Ascending aorta (tissue), 2 donors: ENCODE measurements around the gene RWDD2A. TPM values are rescaled to one million over a fixed set of nuclear protein-coding genes. Genes with fewer than 3 reads are reported as not detected.

ENCODE experiments used
- DNase-seq, 2 donors: peaks; one replicate each; pipeline ENCODE4 v3.0.0-alpha.2; 2019; ENCODE audit warnings: low spot score in 2 of 2
- H3K27ac ChIP-seq, 2 donors: fragments of 200-600 bp; sonication (generic); one replicate each; pipeline ENCODE4 v1.5.1; 2016 to 2017; ENCODE audit warnings: mild to moderate bottlenecking in 1 of 2
- H3K27me3 ChIP-seq: fragments of 200-600 bp; sonication (generic); one replicate; pipeline ENCODE4 v1.5.1; 2017
- H3K36me3 ChIP-seq, 2 donors: fragments of 200-600 bp; sonication (generic); one replicate each; pipeline ENCODE4 v1.5.1; 2016
- H3K4me1 ChIP-seq, 2 donors: fragments of 200-600 bp; sonication (generic); one replicate each; pipeline ENCODE4 v1.5.1; 2016 to 2017; ENCODE audit warnings: mild to moderate bottlenecking in 1 of 2
- H3K4me3 ChIP-seq, 2 donors: fragments of 200-600 bp; sonication (generic); one replicate each; pipeline ENCODE4 v1.5.1; 2016 to 2017; ENCODE audit warnings: mild to moderate bottlenecking in 1 of 2
- H3K9me3 ChIP-seq, 2 donors: fragments of 200-600 bp; sonication (generic); one replicate each; pipeline ENCODE4 v1.5.1; 2016
- intact Hi-C: fragments of 100-400 bp; cut with DNase I; formaldehyde crosslinking; loops from one replicate; pipeline ENCODE4 v1.15.1; 2023
- total RNA-seq: library from RNA; depleted of rRNA; stranded (reverse); fragments of >200 nt; gene quantifications from one replicate; pipeline ENCODE4 v1.1.0, GENCODE V29; 2016
- TF ChIP-seq, protein P1 (sequence below), 3 experiments: fragments of 200-600 bp in 2 of 3; fragments of 450-650 bp in 1 of 3; sonication (generic) in 2 of 3; IDR thresholded peaks; one replicate each; pipeline ENCODE4 v1.5.1; 2016 to 2019; ENCODE audit warnings: antibody characterized with exemption in 3 of 3, mild to moderate bottlenecking in 1 of 3, moderate library complexity in 1 of 3

Gene RWDD2A
- total RNA-seq, 1 donor from 2014 or later, result 3.5 TPM

DNA sequence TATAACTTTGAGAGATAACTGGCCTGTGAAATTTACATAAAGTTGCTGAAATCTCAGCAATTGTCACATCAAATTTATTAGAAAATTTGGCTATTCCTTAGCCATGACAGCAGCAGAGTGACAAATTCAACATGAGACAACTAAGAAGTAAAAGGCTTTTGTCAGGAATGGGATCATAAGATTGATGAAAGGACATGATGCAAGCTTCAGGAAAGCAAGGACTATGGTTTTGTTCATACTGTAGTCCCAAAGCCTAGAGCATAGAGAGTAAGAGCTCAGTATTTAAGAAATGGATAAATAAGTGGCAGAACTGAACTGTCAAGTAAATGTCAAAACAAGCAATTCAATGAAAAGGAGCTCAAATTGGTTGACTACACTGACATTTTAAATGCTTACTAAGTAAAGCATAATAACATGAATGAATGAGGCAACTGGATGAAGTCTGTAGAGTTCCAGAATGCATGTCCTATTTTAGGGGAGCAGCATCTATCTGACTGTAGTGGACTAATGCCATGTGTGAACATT is 12.7 kb upstream of the RWDD2A start:
- H3K4me3 ChIP-seq, result no peak overlapping the region

DNA sequence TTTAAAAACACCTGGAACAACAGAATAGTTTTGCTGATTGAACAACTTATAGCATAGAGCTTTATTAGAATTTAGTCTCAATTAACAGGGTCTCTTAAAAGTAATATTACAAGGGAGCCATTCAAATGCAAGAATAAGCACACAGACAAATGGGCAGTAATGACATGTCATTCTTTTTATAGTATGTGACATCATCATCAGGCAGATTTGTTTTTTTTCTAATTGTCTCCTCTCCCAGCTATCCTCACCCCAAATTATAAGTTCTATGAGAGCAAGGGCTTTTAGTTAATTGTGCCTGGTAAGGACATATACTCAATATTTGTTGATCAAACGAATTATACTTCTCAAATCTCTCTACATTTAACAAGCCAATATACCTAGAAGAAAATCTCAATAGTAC is 11.0 kb upstream of the RWDD2A start:
- H3K4me3 ChIP-seq, result no peak overlapping the region
- H3K4me1 ChIP-seq, result no peaks in the 10 kb centered on the region
- TF ChIP-seq, protein P1, sequence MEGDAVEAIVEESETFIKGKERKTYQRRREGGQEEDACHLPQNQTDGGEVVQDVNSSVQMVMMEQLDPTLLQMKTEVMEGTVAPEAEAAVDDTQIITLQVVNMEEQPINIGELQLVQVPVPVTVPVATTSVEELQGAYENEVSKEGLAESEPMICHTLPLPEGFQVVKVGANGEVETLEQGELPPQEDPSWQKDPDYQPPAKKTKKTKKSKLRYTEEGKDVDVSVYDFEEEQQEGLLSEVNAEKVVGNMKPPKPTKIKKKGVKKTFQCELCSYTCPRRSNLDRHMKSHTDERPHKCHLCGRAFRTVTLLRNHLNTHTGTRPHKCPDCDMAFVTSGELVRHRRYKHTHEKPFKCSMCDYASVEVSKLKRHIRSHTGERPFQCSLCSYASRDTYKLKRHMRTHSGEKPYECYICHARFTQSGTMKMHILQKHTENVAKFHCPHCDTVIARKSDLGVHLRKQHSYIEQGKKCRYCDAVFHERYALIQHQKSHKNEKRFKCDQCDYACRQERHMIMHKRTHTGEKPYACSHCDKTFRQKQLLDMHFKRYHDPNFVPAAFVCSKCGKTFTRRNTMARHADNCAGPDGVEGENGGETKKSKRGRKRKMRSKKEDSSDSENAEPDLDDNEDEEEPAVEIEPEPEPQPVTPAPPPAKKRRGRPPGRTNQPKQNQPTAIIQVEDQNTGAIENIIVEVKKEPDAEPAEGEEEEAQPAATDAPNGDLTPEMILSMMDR (IDR thresholded peaks at IDR 0.05), result no peak
- intact Hi-C loops, result no loop called here
- peaks cover 31 to 68% of the 10 kb centered on the region in 2 donors for H3K36me3 ChIP-seq
- no peaks in the 10 kb centered on the region for H3K9me3 ChIP-seq
- no peak for DNase-seq
- H3K27me3 ChIP-seq, result no peaks in the 10 kb centered on the region
- no peak overlapping the region for H3K27ac ChIP-seq

More for the DNA sequence above, 12.7 kb upstream of the RWDD2A start:
- H3K4me1 ChIP-seq, result no peaks in the 10 kb centered on the region
- peaks cover 34 to 66% of the 10 kb centered on the region in 2 donors for H3K36me3 ChIP-seq
- no peak overlapping the region for H3K27ac ChIP-seq
- TF ChIP-seq, protein P1 (IDR thresholded peaks at IDR 0.05), result no peak
- intact Hi-C loops, result no loop called here
- DNase-seq, result no peak
- no peaks in the 10 kb centered on the region for H3K9me3 ChIP-seq
- H3K27me3 ChIP-seq, result no peaks in the 10 kb centered on the region

DNA sequence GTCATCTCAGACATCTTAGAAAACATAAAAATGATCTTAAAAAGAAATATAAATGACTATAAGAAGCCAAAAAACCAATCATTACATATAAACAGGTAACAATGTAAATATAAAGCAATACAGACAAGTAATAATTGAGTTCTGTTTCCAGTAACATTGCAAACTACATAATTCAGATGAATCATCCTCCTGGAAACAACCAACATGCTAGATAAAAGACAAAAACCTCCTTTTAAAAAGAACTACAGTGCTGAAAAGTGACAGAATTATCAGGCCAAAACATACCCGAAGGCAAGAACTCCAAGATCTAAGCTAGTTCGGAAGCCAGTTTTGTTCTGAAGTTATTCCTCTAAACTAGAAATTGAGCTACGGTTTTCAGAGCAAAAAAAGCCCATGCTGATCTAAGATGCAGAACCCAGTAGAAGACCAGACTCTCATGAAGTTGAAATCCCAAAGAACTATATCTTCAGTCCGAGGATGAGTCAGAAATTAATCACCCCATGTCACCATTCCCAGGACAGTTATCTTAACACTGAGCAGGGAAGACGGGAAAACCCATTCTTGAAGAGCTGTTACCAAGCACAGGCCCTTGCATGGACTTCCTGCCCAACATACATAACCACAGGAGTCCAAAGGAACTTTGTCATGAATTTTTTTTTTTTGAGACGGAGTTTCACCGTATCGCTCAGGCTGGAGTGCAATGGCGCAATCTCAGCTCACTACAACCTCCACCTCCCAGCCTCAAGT is 9.9 kb upstream of the RWDD2A start:
- Histone ChIP-seq H3K27me3 (no peaks in the 10 kb centered on the region), H3K9me3 (no peaks in the 10 kb centered on the region), H3K27ac (peak overlapping the region; percentile 2 to 38), H3K4me1 (no peaks in the 10 kb centered on the region), H3K36me3 (peaks cover 32 to 58% of the 10 kb centered on the region in 2 donors), H3K4me3 (no peak overlapping the region)
- no peak for DNase-seq
- intact Hi-C loops, result no loop called here
- TF ChIP-seq, protein P1 (IDR thresholded peaks at IDR 0.05), result no peak

DNA sequence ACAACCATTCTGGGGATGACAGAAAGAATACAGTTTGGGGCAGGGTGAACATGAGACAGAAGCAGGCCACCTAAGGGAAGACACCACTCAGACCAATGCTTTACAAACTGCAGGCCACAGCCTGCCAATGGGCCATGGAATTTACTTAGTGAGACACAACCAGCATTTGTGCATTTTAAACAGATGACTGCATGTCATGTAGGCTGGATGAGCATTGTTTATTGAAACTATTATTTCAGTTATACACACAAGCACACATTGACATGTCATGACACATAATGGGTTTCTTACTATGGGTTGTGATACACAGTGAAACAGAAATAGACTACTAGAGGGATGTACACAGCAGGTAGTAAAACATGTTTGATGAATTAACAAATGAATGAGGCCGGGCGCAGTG is 8.1 kb upstream of the RWDD2A start:
- Histone ChIP-seq H3K27me3 (no peaks in the 10 kb centered on the region), H3K9me3 (no peaks in the 10 kb centered on the region), H3K4me1 (no peaks in the 10 kb centered on the region), H3K27ac (no peak overlapping the region), H3K36me3 (peaks cover 30 to 60% of the 10 kb centered on the region in 2 donors), H3K4me3 (no peak overlapping the region)
- no peak for DNase-seq
- TF ChIP-seq, protein P1 (IDR thresholded peaks at IDR 0.05), result no peak
- intact Hi-C loops, result no loop called here

DNA sequence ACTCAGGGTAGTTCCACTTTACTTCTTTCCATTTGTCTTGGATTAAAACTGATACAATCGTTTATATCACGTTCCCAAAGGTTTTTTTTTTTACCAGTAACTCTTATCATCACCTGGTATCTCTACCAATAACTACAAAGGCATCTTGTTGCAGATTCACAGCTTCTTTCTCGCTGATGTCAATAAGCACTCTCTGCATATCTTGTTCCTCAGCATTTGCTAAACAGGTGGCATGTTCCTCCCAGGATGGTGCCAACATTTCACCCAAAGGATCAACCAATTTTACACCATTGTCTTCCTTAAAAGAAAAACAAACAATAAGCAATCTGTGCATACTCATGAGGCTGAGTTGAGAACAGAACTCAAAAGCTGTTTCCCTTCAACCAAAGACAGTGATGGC is 4.7 kb upstream of the RWDD2A start:
- Histone ChIP-seq H3K36me3 (peaks cover 20 to 33% of the 10 kb centered on the region in 2 donors), H3K4me3 (no peak overlapping the region), H3K27me3 (no peaks in the 10 kb centered on the region), H3K9me3 (no peaks in the 10 kb centered on the region), H3K27ac (no peak overlapping the region), H3K4me1 (peaks cover 0 to 11% of the 10 kb centered on the region in 2 donors)
- TF ChIP-seq, protein P1 (IDR thresholded peaks at IDR 0.05), result no peak
- intact Hi-C loops, result no loop called here
- no peak for DNase-seq
